HepG2 (cell line): ENCODE measurements around the gene ASH1L.

Experiments
- USF2 ChIP-seq, 2 experiments: sonication (generic) in 1 of 2; formaldehyde crosslinking in 1 of 2; IDR thresholded peaks; 2 replicates each; pipeline versions ENCODE4 v1.5.1 to v1.6.1; 2011 to 2020; ENCODE audit warnings: borderline replicate concordance in 1 of 2, low read depth in 1 of 2, low read length in 1 of 2, mild to moderate bottlenecking in 1 of 2, missing genetic modification reagents in 1 of 2, moderate library complexity in 1 of 2
- ZNF75D ChIP-seq: sonication (generic); formaldehyde crosslinking; IDR thresholded peaks from 2 replicates; pipeline ENCODE4 v1.8.1; 2023; ENCODE audit warnings: missing genetic modification reagents, mild to moderate bottlenecking, borderline replicate concordance

DNA sequence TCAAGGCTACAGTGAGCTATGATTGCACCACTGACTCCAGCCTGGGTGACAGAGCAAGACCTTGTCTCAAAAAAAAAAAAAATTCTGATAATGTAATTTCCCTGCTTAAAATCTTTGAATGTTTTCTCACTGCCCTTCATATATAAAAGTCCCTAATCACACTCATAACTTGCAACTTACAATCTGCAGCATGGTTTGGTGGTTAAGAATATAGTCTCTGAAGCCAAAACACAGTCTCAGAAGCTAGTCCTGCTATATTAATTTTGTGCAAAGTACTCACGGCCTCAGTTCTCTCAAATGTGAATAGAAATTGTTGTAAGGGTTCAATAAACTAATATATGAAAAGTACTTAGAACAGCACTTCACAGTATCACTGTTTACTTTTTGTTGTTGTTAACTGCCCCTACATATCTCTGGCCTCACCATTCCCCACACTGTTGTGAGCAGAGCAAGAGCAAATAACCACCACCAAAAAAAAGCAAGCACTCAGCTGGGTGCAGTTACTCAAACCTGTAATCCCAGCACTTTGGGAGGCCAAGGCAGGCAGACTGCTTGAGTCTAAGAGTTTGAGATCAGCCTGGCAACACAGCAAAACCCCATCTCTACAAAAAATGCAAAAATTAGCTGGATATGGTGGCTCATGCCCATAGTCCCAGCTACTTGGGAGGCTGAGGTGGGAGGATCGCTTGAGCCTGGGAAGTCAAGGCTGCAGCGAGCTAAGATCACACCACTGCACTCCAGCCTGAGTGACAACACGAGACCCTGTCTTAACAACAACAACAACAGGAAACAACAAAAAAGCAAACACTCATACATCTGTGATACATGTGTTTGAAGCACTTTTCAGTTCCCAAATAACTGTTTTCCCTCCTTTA lies 22.4 kb downstream of the ASH1L start:
- no peak for TF ChIP-seq ZNF75D
- no peak for TF ChIP-seq USF2 (IDR thresholded peaks at IDR 0.05; ENCODE audit: low read depth, low read length)
- no peak for TF ChIP-seq USF2 (CRISPR knock-in tag; IDR thresholded peaks at IDR 0.05; ENCODE audit: borderline replicate concordance)
